HCT116 (cell line): Measurements from ENCODE around the gene MED13L. TPM values are rescaled to one million over a fixed set of nuclear protein-coding genes. Genes with fewer than 3 reads are reported as not detected.

Source experiments
- ATAC-seq: fragments of 200-7000 bp; cut with Tn5 transposase; 2 replicates; pipeline ENCODE4 v1.9.1; 2020; ENCODE audit warnings: mild to moderate bottlenecking, moderate library complexity
- BruUV-seq: library from RNA; stranded (reverse); fragments of 400-500 nt; replicated peaks from 2 replicates; lab custom pipeline; 2021; lab: Mats Ljungman, UMichigan
- CTCF ChIA-PET: fragments of 300-600 bp; sonication (Branson Sonifier 250); formaldehyde crosslinking; loops from one replicate; lab custom pipeline; 2021; ENCODE audit warnings: antibody characterized with exemption; lab: Charles Lee
- POLR2A ChIA-PET: fragments of 300-600, 350-600 bp; sonication (Branson Sonifier 250); formaldehyde crosslinking; loops from one replicate; lab custom pipeline; 2021; ENCODE audit warnings: antibody characterized with exemption; lab: Charles Lee
- RAD21 ChIA-PET, 2 experiments: fragments of 300-600 bp; sonication (Branson Sonifier 250); formaldehyde crosslinking; loops; one replicate each; lab custom pipeline; 2023; ENCODE audit warnings: low total read pairs in 2 of 2; ENCODE audit not compliant: uncharacterized antibody in 2 of 2, unreplicated experiment in 2 of 2, low non-redundant PET in 1 of 2; lab: Charles Lee
- DNase-seq: peaks from one replicate; pipeline ENCODE4 v3.0.0-alpha.2; 2010; ENCODE audit warnings: low read depth, low spot score
- H2AFZ ChIP-seq: fragments of 200-600 bp; shearing (Covaris generic), sonication (generic); 2 replicates; pipeline ENCODE4 v1.6.1; 2017; ENCODE audit warnings: low read depth, mixed run types, mixed read lengths, antibody characterized with exemption, low read length; ENCODE audit not compliant: poor library complexity, severe bottlenecking
- H3K27ac ChIP-seq: 2 replicates; pipeline ENCODE4 v1.5.1; 2012; ENCODE audit warnings: low read depth, low read length
- H3K27me3 ChIP-seq: fragments of 200-600 bp; sonication (generic); 2 replicates; pipeline ENCODE4 v1.6.1; 2016; ENCODE audit warnings: mixed run types, low read length, mixed read lengths; ENCODE audit not compliant: insufficient read depth
- H3K36me3 ChIP-seq, 2 experiments: fragments of 200-500 bp in 1 of 2; fragments of 200-600 bp in 1 of 2; sonication (Bioruptor generic) in 1 of 2; sonication (generic) in 1 of 2; 2 replicates each; pipeline versions ENCODE4 v1.5.1 to v1.6.1; 2014 to 2016; ENCODE audit warnings: low read length in 2 of 2, inconsistent platforms in 1 of 2, mixed read lengths in 1 of 2, mixed run types in 1 of 2; ENCODE audit not compliant: insufficient read depth in 2 of 2, control insufficient read depth in 1 of 2
- H3K4me1 ChIP-seq, 2 experiments: fragments of 200-600 bp in 1 of 2; sonication (generic) in 1 of 2; 2 replicates each; pipeline versions ENCODE4 v1.5.1 to v1.6.1; 2012 to 2017; ENCODE audit warnings: low read length in 2 of 2, inconsistent platforms in 1 of 2, mild to moderate bottlenecking in 1 of 2, mixed read lengths in 1 of 2, mixed run types in 1 of 2, moderate library complexity in 1 of 2; ENCODE audit not compliant: insufficient read depth in 2 of 2, control insufficient read depth in 1 of 2
- H3K4me2 ChIP-seq: fragments of 200-600 bp; sonication (generic); 2 replicates; pipeline ENCODE4 v1.6.1; 2017; ENCODE audit warnings: mixed run types, low read length, mixed read lengths
- H3K4me3 ChIP-seq, 2 experiments: fragments of 200-600 bp in 1 of 2; sonication (generic) in 1 of 2; replicated peaks in 1 of 2; 2 replicates each; pipeline ENCODE4 v1.5.1; 2011 to 2016; ENCODE audit warnings: low read length in 2 of 2, control low read depth in 1 of 2, low read depth in 1 of 2, mild to moderate bottlenecking in 1 of 2, mixed read lengths in 1 of 2, mixed run types in 1 of 2
- H3K79me2 ChIP-seq: fragments of 200-600 bp; sonication (generic); 2 replicates; pipeline ENCODE4 v1.6.1; 2017; ENCODE audit warnings: mild to moderate bottlenecking, mixed run types, low read length, moderate library complexity, mixed read lengths; ENCODE audit not compliant: insufficient read depth
- H3K9ac ChIP-seq: fragments of 200-600 bp; sonication (generic); 2 replicates; pipeline ENCODE4 v1.6.1; 2016; ENCODE audit warnings: low read length, mixed read lengths
- H3K9me2 ChIP-seq: fragments of 200-600 bp; sonication (generic), shearing (Covaris generic); 2 replicates; pipeline ENCODE4 v1.6.1; 2017; ENCODE audit warnings: mixed run types, mild to moderate bottlenecking, moderate library complexity; ENCODE audit not compliant: insufficient read depth
- H3K9me3 ChIP-seq, 2 experiments: fragments of 200-500 bp in 1 of 2; fragments of 200-600 bp in 1 of 2; sonication (Bioruptor generic) in 1 of 2; sonication (generic) in 1 of 2; 2 replicates each; pipeline ENCODE4 v1.6.1; 2014 to 2017; ENCODE audit warnings: low read length in 2 of 2, mixed read lengths in 2 of 2, inconsistent platforms in 1 of 2, low read depth in 1 of 2, mild to moderate bottlenecking in 1 of 2, mixed run types in 1 of 2, moderate library complexity in 1 of 2; ENCODE audit not compliant: control insufficient read depth in 1 of 2, insufficient read depth in 1 of 2
- H4K20me1 ChIP-seq: fragments of 200-600 bp; sonication (generic), shearing (Covaris generic); 2 replicates; pipeline ENCODE4 v1.6.1; 2017; ENCODE audit warnings: mixed run types, mild to moderate bottlenecking, moderate library complexity; ENCODE audit not compliant: insufficient read depth
- CBX3 ChIP-seq: IDR thresholded peaks from 2 replicates; pipeline ENCODE4 v1.6.1; 2012; ENCODE audit warnings: low read depth
- CEBPB ChIP-seq: IDR thresholded peaks from 2 replicates; pipeline ENCODE4 v1.6.1; 2012; ENCODE audit warnings: low read depth
- ELF1 ChIP-seq: IDR thresholded peaks from 2 replicates; pipeline ENCODE4 v1.6.1; 2012; ENCODE audit warnings: low read depth, borderline replicate concordance
- EZH2 ChIP-seq: fragments of 200-600 bp; sonication (generic); IDR thresholded peaks from 2 replicates; pipeline ENCODE4 v1.6.1; 2017; ENCODE audit warnings: antibody characterized with exemption, mixed run types
- EZH2phosphoT487 ChIP-seq: fragments of 200-600 bp; IDR thresholded peaks from 2 replicates; pipeline ENCODE4 v1.6.1; 2018; ENCODE audit warnings: antibody characterized with exemption, borderline replicate concordance
- FOSL1 ChIP-seq: IDR thresholded peaks from 2 replicates; pipeline ENCODE4 v1.6.1; 2012; ENCODE audit warnings: low read depth
- JUND ChIP-seq: IDR thresholded peaks from 2 replicates; pipeline ENCODE4 v1.6.1; 2012
- POLR2A ChIP-seq: IDR thresholded peaks from 2 replicates; pipeline ENCODE4 v1.7.0; 2011; ENCODE audit warnings: borderline replicate concordance; ENCODE audit not compliant: insufficient read depth, insufficient read length; ENCODE audit errors: extremely low read depth
- POLR2AphosphoS5 ChIP-seq: IDR thresholded peaks from 2 replicates; pipeline ENCODE4 v1.6.1; 2011; ENCODE audit warnings: mild to moderate bottlenecking, low read depth, low read length, moderate library complexity
- SIN3A ChIP-seq: IDR thresholded peaks from 2 replicates; pipeline ENCODE4 v1.6.1; 2012; ENCODE audit warnings: low read depth
- SP1 ChIP-seq: IDR thresholded peaks from 2 replicates; pipeline ENCODE4 v1.6.1; 2012; ENCODE audit warnings: low read depth
- SRF ChIP-seq: IDR thresholded peaks from 2 replicates; pipeline ENCODE4 v1.6.1; 2012; ENCODE audit warnings: low read depth
- YY1 ChIP-seq: IDR thresholded peaks from 2 replicates; pipeline ENCODE4 v1.6.1; 2011; ENCODE audit warnings: low read length, low read depth, moderate library complexity, mild to moderate bottlenecking; ENCODE audit not compliant: insufficient replicate concordance; ENCODE audit errors: extremely low read depth
- ZFX ChIP-seq: fragments of 450-650 bp; IDR thresholded peaks from 2 replicates; pipeline ENCODE4 v1.6.1; 2017
- ZNF274 ChIP-seq: fragments of 200-500 bp; sonication (Bioruptor generic); IDR thresholded peaks from 2 replicates; pipeline ENCODE4 v1.6.1; 2014; ENCODE audit warnings: mild to moderate bottlenecking, low read depth, low read length, inconsistent platforms
- intact Hi-C: fragments of 100-400 bp; cut with micrococcal nuclease; formaldehyde crosslinking; loops from 2 replicates; pipeline ENCODE4 v1.10.0; 2022
- total RNA-seq: library from RNA; stranded (reverse); gene quantifications from one replicate; pipeline ENCODE4 v1.2.1, GENCODE V29; 2021; ENCODE audit not compliant: unreplicated experiment
- TF ChIP-seq, protein P1 (sequence below): IDR thresholded peaks from 2 replicates; pipeline ENCODE4 v1.6.1; 2012
- TF ChIP-seq, protein P2 (sequence below): IDR thresholded peaks from 2 replicates; pipeline ENCODE4 v1.6.1; 2012
- TF ChIP-seq, protein P3 (sequence below), 3 experiments: fragments of 200-600 bp in 1 of 3; sonication (generic) in 1 of 3; IDR thresholded peaks in 2 of 3; conservative IDR thresholded peaks in 1 of 3; 2 replicates each; pipeline ENCODE4 v1.5.1; 2012 to 2017; ENCODE audit warnings: low read depth in 2 of 3, low read length in 2 of 3, antibody characterized with exemption in 1 of 3, borderline replicate concordance in 1 of 3, control low read depth in 1 of 3, mild to moderate bottlenecking in 1 of 3, mixed read lengths in 1 of 3, mixed run types in 1 of 3, moderate library complexity in 1 of 3; ENCODE audit not compliant: insufficient read depth in 1 of 3

Gene MED13L
- total RNA-seq, 1 experiment from 2014 or later = 176 TPM

DNA sequence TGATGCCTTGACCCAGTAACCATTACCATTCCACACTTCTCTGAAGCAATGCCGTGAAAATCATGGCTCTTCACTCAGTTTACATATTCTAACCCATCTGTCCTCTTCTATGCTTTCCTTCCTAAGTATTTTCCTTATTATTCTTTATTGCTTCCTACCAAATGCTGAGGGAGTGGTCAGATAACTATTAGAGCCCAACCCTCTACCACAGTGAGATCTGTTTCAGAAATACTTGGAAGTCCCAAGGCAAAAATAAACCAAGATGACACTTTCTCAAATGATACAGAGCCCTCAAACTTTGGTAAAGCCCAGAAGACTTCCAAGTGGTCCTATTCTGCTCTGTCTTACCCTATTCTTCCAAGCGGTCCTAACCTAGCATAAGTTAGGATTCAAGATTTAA is 68.0 kb downstream of the MED13L start:
- H3K4me3 ChIP-seq = no peak overlapping the region
- POLR2A ChIA-PET = no interaction called here
- H3K9me2 ChIP-seq = no peaks in the 10 kb centered on the region
- H3K27me3 ChIP-seq = no peaks in the 10 kb centered on the region
- H3K79me2 ChIP-seq = peaks cover 99% of the 10 kb centered on the region
- H3K4me2 ChIP-seq = no peak overlapping the region
- TF ChIP-seq FOSL1 (no peak), SRF (no peak), POLR2AphosphoS5 (no peak), SIN3A (no peak), ELF1 (no peak), ZNF274 (no peak)
- peaks cover 60% of the 10 kb centered on the region for H4K20me1 ChIP-seq
- H2AFZ ChIP-seq = no peak overlapping the region
- intact Hi-C loops = no loop called here
- H3K9ac ChIP-seq = no peak overlapping the region
- no peak overlapping the region for H3K27ac ChIP-seq
- RAD21 ChIA-PET = no interaction called here
- H3K9me3 ChIP-seq = no peaks in the 10 kb centered on the region
- DNase-seq = no peak
- no peak for ATAC-seq
- CTCF ChIA-PET = no interaction called here
- BruUV-seq = no TSS peak
- no peaks in the 10 kb centered on the region; a peak in 1 of 4 replicates for H3K4me1 ChIP-seq
- peaks cover 0 to 7% of the 10 kb centered on the region in 2 experiments; a peak in 1 of 4 replicates for H3K36me3 ChIP-seq

DNA sequence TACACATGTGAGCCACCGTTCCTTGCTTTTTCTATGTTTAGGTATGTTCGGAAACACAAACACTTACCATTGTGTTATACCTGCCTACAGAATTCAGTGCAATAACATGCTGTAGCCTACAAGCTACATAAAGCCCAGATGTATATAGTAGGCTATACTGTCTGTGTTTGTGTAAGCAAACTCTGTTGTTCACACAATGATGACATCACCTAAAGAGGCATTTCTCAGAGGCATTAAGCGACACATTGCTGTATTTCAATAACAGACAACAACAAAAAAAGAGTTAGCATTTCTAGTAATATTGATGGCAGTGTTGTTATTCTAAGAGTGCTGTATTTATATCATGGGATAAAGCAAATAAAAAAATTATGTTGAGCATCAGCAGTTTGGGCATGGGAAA is 70.2 kb downstream of the MED13L start:
- CTCF ChIA-PET = no interaction called here
- Histone ChIP-seq H3K27me3 (no peaks in the 10 kb centered on the region), H2AFZ (no peak overlapping the region), H4K20me1 (peaks cover 56% of the 10 kb centered on the region), H3K9ac (no peak overlapping the region), H3K4me2 (no peak overlapping the region), H3K9me3 (no peaks in the 10 kb centered on the region), H3K4me1 (no peaks in the 10 kb centered on the region; a peak in 1 of 4 replicates), H3K79me2 (peaks cover 99% of the 10 kb centered on the region), H3K4me3 (no peak overlapping the region), H3K36me3 (peaks cover 0 to 7% of the 10 kb centered on the region in 2 experiments; a peak in 1 of 4 replicates), H3K27ac (no peak overlapping the region), H3K9me2 (no peaks in the 10 kb centered on the region)
- RAD21 ChIA-PET = no interaction called here
- DNase-seq (no peak), ATAC-seq (no peak)
- TF ChIP-seq ZNF274 (no peak), FOSL1 (no peak), SP1 (no peak), JUND (no peak), SRF (no peak), SIN3A (no peak), ELF1 (no peak), EZH2 (no peak), POLR2AphosphoS5 (no peak), YY1 (no peak), POLR2A (no peak), CEBPB (no peak), CBX3 (no peak), ZFX (no peak), EZH2phosphoT487 (no peak)
- TF ChIP-seq, protein P1, sequence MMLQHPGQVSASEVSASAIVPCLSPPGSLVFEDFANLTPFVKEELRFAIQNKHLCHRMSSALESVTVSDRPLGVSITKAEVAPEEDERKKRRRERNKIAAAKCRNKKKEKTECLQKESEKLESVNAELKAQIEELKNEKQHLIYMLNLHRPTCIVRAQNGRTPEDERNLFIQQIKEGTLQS = no peak
- TF ChIP-seq, protein P2, sequence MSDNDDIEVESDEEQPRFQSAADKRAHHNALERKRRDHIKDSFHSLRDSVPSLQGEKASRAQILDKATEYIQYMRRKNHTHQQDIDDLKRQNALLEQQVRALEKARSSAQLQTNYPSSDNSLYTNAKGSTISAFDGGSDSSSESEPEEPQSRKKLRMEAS = no peak
- TF ChIP-seq, protein P3, sequence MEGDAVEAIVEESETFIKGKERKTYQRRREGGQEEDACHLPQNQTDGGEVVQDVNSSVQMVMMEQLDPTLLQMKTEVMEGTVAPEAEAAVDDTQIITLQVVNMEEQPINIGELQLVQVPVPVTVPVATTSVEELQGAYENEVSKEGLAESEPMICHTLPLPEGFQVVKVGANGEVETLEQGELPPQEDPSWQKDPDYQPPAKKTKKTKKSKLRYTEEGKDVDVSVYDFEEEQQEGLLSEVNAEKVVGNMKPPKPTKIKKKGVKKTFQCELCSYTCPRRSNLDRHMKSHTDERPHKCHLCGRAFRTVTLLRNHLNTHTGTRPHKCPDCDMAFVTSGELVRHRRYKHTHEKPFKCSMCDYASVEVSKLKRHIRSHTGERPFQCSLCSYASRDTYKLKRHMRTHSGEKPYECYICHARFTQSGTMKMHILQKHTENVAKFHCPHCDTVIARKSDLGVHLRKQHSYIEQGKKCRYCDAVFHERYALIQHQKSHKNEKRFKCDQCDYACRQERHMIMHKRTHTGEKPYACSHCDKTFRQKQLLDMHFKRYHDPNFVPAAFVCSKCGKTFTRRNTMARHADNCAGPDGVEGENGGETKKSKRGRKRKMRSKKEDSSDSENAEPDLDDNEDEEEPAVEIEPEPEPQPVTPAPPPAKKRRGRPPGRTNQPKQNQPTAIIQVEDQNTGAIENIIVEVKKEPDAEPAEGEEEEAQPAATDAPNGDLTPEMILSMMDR (IDR thresholded peaks at IDR 0.05 in 2 of 3, conservative IDR thresholded peaks at IDR 0.05 in 1 of 3; ENCODE audit: borderline replicate concordance in 1 of 3, insufficient read depth in 1 of 3, low read depth in 2 of 3, low read length in 2 of 3) = no peak
- intact Hi-C loops = no loop called here
- POLR2A ChIA-PET = no interaction called here
- BruUV-seq = no TSS peak
